NCI-H774 (cell line): Measurements from ENCODE around the gene LYPD8.
A peak's percentile ranks its signal among the peaks of the same experiment; 100 is the strongest.

Source experiments
- DNase-seq: peaks from one replicate; lab custom pipeline; 2025; lab: John Stamatoyannopoulos, UW

LYPD8 gene

GRCh38 chr1:248757784-248758195 lies 2.2 kb upstream of the LYPD8 start:
- DNase-seq, result no peak

DNA sequence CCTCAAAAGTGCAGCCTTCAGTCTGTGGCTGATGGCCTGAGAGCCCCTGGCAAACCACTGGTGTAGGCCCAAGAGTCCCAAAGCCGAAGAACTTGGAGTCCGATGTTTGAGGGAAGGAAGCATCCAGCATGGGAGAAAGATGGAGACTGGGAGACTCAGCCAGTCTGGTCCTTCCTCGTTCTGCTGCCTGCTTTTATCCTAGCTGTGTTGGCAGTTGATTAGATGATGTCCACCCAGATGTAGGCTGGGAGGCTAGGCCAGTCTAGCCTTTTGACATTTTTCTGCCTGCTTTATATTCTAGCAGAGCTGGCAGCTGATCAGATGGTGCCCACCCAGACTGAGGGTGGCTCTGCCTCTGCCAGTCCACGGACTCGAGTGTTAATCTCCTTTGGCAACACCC lies 1.1 kb upstream of the LYPD8 start:
- DNase-seq, result no peak

DNA sequence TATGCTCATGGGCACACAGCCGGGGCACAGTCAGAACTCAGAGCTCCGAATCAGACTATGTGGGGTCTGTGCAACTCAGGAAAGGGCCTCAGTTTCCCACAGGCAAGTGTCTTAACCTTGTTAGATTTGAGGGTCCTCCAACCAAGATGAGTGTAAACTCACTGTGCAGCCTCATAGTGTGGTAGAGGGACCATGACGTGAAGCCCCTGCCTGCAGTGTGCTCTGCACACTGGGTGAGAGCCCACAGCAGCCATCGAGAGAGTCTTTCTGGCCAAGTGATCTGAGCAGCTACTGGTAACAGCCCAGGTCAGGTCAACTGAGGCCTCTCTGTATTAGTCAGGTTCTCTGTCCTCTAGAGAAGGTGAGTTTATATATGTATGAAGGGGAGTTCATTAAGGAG lies 592 bp upstream of the LYPD8 start:
- DNase-seq, result no peak

DNA sequence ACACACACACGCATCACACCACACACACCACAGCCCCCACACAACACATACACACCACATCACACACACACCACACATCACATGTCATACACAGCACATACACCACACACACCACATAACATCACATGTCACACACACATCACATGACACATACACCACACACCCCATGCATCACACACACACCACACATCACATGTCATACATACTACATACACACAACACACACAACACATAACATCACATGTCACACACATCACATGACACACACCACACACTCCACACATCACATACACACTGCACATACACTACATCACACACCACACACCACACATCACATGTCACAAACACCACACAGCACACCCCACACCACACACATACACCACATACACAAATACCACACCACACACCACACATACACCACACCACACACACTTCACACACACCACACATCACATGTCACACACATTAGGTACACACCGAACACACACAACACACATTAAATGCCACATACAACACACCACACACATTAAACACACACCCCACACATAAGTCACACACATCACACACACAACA lies 1.8 kb downstream of the LYPD8 start:
- no peak for DNase-seq

- no peak for DNase-seq
Measured at GRCh38 chr1:248753029-248753594, 2.4 kb downstream of the LYPD8 start.

DNA sequence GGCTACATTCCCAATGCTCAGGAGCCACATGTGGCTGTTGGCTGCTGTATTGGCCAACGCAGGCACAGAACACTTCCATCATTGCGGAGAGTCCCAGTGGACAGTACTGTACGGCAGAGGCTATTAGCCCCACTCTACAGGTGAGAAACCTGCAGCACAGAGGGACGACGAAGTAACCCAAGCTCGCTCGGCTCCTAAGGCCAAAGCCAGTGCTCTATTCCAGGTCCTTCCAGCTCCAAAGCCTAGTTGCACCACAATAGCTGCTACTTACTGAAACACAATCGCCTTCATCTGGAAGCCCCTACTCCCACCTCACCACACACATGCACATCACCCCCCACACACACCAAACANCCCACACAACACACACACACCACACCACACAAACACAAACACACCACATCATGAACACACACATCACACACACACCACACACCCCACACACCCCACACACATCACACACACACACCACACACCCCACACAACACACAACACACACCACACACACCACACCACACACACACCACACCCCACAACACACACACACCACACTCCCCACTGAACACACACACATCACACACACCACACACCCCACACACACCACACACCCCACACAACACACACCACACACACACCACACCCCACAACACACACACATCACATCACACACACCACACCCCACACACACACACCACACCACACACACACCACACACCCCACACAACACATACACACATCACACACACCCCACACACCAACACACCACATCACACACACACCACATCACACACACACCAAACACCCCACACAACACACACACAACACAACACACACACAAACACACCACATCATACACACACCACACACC lies 3.2 kb downstream of the LYPD8 start:
- DNase-seq, result peak; percentile 11

GRCh38 chr1:248751635-248752034 lies 3.9 kb downstream of the LYPD8 start:
- no peak for DNase-seq

- no peak for DNase-seq
Measured at GRCh38 chr1:248751142-248751541, 4.4 kb downstream of the LYPD8 start.

GRCh38 chr1:248750496-248750895 lies 5.1 kb downstream of the LYPD8 start:
- DNase-seq, result no peak

DNA sequence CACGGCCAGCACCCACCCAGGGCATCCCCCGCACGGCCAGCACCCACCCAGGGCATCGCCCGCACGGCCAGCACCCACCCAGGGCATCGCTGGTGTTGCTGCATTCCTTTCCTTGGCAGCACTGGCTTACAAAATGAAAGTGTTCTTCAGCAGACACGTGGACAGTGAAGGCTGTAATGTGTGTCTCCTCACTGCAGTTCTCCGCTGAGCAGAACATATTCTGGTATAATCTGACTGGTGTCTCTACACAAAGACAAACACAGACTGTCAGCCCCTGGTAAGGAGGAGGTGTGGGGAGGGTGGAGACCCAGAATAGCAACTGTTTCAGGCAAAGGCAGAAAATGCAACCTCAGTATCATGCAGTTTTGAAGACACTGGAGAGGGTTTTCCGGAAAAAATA lies 7.3 kb downstream of the LYPD8 start:
- DNase-seq, result no peak

GRCh38 chr1:248740876-248741275 lies 14.7 kb downstream of the LYPD8 start:
- DNase-seq, result no peak

DNA sequence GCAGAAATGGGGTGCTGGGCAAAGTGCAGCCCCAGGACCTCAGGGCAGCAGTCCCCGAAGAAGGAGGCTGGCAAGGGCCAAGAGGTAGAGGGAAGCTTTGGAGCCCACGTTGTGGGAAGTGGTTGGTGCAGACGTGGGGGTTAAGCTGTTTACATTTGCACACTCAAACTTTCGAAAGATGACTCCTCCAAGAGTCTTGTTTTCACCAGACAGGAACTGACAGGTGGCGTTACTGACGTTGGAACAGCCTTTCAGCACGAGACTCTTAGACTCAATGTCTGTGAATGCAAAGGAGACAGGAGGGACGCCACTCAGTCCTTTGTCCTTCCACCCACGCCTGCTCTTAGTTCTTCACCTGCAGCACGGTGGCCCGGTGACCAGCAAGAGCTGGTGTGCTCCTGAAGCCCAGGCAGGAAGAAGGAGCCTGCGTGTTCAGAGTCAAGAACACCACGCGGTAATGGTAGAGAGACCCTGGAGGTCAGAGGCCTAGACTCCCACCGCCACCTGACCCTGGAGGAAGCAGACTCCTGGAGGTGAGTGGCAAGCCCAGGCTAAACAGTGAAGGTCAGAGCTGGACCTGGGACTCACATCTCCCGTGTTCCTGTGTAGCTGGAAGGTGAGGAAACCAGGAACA lies 15.9 kb downstream of the LYPD8 start:
- no peak for DNase-seq

GRCh38 chr1:248737457-248737856 lies 18.1 kb downstream of the LYPD8 start:
- no peak for DNase-seq

- DNase-seq, result no peak
Measured at GRCh38 chr1:248736977-248737376, 18.6 kb downstream of the LYPD8 start.

GRCh38 chr1:248733566-248733965 lies 22.0 kb downstream of the LYPD8 start:
- DNase-seq, result no peak

- no peak for DNase-seq
Measured at GRCh38 chr1:248730507-248731335, 24.8 kb downstream of the LYPD8 start.

DNA sequence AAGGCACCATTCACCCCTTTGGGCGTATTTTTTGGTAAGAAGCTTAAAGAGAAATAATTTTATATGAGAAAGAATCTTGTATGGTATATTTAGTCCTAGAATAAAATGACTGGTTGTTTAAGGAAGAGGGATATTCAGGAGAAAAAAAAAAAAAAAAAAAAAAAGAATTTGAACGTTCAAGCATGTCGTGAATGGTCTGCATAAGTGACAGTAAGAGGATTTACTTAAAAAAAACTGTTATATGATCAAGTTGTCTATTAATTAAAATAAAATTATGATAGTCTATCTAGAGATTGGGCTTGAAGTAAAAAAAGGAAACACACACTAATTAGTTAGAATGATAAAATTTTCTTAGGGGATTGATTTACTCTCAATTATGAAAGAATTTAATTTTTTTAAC lies 41.3 kb downstream of the LYPD8 start:
- DNase-seq, result no peak

- DNase-seq, result no peak
Measured at GRCh38 chr1:248710305-248710900, 45.2 kb downstream of the LYPD8 start.

GRCh38 chr1:248704606-248705005 lies 51.0 kb downstream of the LYPD8 start:
- DNase-seq, result no peak

DNA sequence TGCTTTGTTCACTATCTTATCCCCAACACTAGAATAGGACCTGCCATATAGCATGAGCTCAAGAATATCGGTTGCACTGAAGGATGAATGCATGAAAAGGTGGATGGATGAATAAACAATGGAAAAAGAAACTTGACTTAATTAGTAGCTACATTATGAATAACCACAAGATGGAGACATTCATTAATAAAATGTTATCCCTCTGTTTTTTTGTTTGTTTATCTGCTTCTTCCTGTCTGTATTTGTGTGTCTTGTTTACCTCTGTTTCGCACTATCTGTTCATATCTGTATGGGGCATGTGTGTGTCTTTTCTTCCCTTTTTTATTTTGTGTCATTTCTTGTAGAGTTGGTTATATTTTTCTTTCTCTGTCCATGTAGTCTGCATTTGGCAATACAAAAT lies 51.9 kb downstream of the LYPD8 start:
- DNase-seq, result no peak

DNA sequence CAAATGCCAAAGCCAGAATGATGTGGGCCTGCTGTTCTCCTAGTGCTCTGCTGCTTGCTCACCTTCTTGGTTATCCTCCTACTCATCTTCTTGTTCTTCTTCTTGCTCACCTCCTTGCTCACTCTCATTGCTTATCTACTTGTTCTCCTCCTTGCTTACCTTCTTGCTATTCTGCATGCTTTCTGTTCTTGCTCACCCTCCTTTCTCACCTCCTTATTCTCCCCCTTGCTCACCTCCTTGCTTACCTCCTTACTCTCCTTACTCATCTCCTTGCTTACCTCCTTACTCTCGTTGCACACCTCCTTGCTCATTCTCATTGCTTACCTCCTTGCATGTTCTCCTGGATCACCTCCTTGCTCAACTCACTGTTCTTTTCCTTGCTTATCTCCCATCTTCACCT lies 52.8 kb downstream of the LYPD8 start, which contains the start of gene OR14I1:
Gene OR14I1, minus strand, starts transcription at position 53 of the 400 bp plus-strand sequence.
- DNase-seq, result no peak

- no peak for DNase-seq
Measured at GRCh38 chr1:248699099-248699498, 56.5 kb downstream of the LYPD8 start.
